Astrocyte (in vitro differentiated cells and primary cell): Measurements from ENCODE around the gene CEP128. TPM values are rescaled to one million over a fixed set of nuclear protein-coding genes. Genes with fewer than 3 reads are reported as not detected.

Experiments used
- DNase-seq: peaks from one replicate; pipeline ENCODE4 v3.0.0-alpha.2; 2010; ENCODE audit warnings: low read depth
- FAIRE-seq: peaks from 2 replicates; lab custom pipeline; 2011; peaks lifted over from hg19 to GRCh38; lab: Jason Lieb, UNC
- H2AFZ ChIP-seq: 2 replicates; pipeline ENCODE4 v1.6.0; 2012; ENCODE audit warnings: low read depth, low read length, inconsistent platforms
- H3K27ac ChIP-seq: 2 replicates; pipeline ENCODE4 v1.5.1; 2011; ENCODE audit warnings: low read depth, low read length, inconsistent platforms
- H3K27me3 ChIP-seq: 2 replicates; pipeline ENCODE4 v1.6.0; 2011; ENCODE audit warnings: low read length, inconsistent platforms; ENCODE audit not compliant: insufficient read depth
- H3K36me3 ChIP-seq: 2 replicates; pipeline ENCODE4 v1.5.1; 2011; ENCODE audit warnings: low read length, inconsistent platforms; ENCODE audit not compliant: insufficient read depth
- H3K4me1 ChIP-seq: 2 replicates; pipeline ENCODE4 v1.5.1; 2011; ENCODE audit warnings: low read length, inconsistent platforms; ENCODE audit not compliant: insufficient read depth
- H3K4me2 ChIP-seq: 2 replicates; pipeline ENCODE4 v1.6.0; 2012; ENCODE audit warnings: low read length, inconsistent platforms
- H3K4me3 ChIP-seq: 2 replicates; pipeline ENCODE4 v1.5.1; 2011; ENCODE audit warnings: low read depth, mild to moderate bottlenecking, low read length, inconsistent platforms; ENCODE audit not compliant: insufficient read depth
- H3K79me2 ChIP-seq: 2 replicates; pipeline ENCODE4 v1.6.0; 2012; ENCODE audit warnings: mild to moderate bottlenecking, low read length, inconsistent platforms; ENCODE audit not compliant: insufficient read depth
- H3K9ac ChIP-seq: 2 replicates; pipeline ENCODE4 v1.6.0; 2012; ENCODE audit warnings: mild to moderate bottlenecking, low read length, inconsistent platforms
- H3K9me3 ChIP-seq: 2 replicates; pipeline ENCODE4 v1.5.1; 2012; ENCODE audit warnings: low read depth, mild to moderate bottlenecking, low read length, inconsistent platforms; ENCODE audit not compliant: insufficient read depth
- H4K20me1 ChIP-seq: 2 replicates; pipeline ENCODE4 v1.6.0; 2012; ENCODE audit warnings: low read length, inconsistent platforms; ENCODE audit not compliant: insufficient read depth
- H3K27ac Mint-ChIP-seq: one replicate; pipeline ENCODE4 v1.8.0; 2021; ENCODE audit warnings: mild to moderate bottlenecking, mixed read lengths; ENCODE audit not compliant: unreplicated experiment
- H3K27me3 Mint-ChIP-seq: one replicate; pipeline ENCODE4 v1.8.0; 2021; ENCODE audit warnings: low read depth, mixed read lengths; ENCODE audit not compliant: unreplicated experiment
- H3K36me3 Mint-ChIP-seq: one replicate; pipeline ENCODE4 v1.8.0; 2021; ENCODE audit warnings: low read depth, mixed read lengths; ENCODE audit not compliant: unreplicated experiment
- H3K4me1 Mint-ChIP-seq: one replicate; pipeline ENCODE4 v1.8.0; 2021; ENCODE audit warnings: low read depth, mixed read lengths; ENCODE audit not compliant: unreplicated experiment
- H3K4me3 Mint-ChIP-seq: one replicate; pipeline ENCODE4 v1.8.0; 2021; ENCODE audit warnings: mild to moderate bottlenecking, moderate library complexity, mixed read lengths; ENCODE audit not compliant: unreplicated experiment
- H3K9me3 Mint-ChIP-seq: one replicate; pipeline ENCODE4 v1.8.0; 2021; ENCODE audit warnings: mild to moderate bottlenecking, mixed read lengths; ENCODE audit not compliant: unreplicated experiment
- CTCF ChIP-seq: IDR thresholded peaks from 2 replicates; pipeline ENCODE4 v1.5.1; 2011; ENCODE audit warnings: low read depth, mild to moderate bottlenecking, inconsistent platforms, low read length, moderate library complexity; ENCODE audit not compliant: insufficient read depth
- EZH2 ChIP-seq: IDR thresholded peaks from 2 replicates; pipeline ENCODE4 v1.6.1; 2012; ENCODE audit warnings: mild to moderate bottlenecking, low read length, inconsistent platforms; ENCODE audit not compliant: insufficient read depth
- total RNA-seq: library from RNA; stranded (reverse); gene quantifications from 2 replicates; pipeline ENCODE4 v1.2.1, GENCODE V29; 2021

Gene CEP128
- total RNA-seq, 1 donor from 2014 or later = 6.4 TPM

DNA sequence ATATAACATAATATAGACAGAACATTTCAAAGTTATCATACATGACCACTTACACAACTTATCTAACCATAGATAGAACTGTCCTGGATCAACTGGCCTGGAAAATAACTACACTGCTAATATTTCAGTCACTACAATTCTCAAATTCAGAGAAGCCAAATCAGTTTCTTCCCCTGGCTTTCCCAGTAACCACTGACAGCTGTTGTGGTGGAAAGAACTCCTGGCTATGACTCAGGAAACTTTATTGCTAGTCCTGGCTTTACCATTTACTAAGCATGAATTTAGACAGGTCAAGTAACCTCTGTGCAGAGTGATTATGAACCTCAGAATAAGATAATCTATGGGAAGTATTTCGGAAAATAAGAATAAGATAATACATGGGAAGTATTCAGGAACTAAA is 485.3 kb downstream of the CEP128 start:
- no peaks in the 10 kb centered on the region for H3K9me3 ChIP-seq
- H3K27me3 ChIP-seq = no peaks in the 10 kb centered on the region
- no peaks in the 10 kb centered on the region for H4K20me1 ChIP-seq
- Mint-ChIP-seq H3K4me3 (no peak overlapping the region), H3K27me3 (no peaks in the 10 kb centered on the region), H3K9me3 (peaks cover 3% of the 10 kb centered on the region), H3K27ac (no peak overlapping the region), H3K4me1 (peaks cover 6% of the 10 kb centered on the region), H3K36me3 (no peaks in the 10 kb centered on the region)
- no peaks in the 10 kb centered on the region for H3K79me2 ChIP-seq
- no peak overlapping the region for H2AFZ ChIP-seq
- no peaks in the 10 kb centered on the region for H3K4me1 ChIP-seq
- TF ChIP-seq EZH2 (no peak), CTCF (no peak)
- H3K4me3 ChIP-seq = no peak overlapping the region
- peak; percentile 61 for DNase-seq
- no peak overlapping the region for H3K27ac ChIP-seq
- no peaks in the 10 kb centered on the region for H3K36me3 ChIP-seq
- no peak overlapping the region for H3K4me2 ChIP-seq
- H3K9ac ChIP-seq = no peak overlapping the region
- no peak for FAIRE-seq

- H4K20me1 ChIP-seq = no peaks in the 10 kb centered on the region
- H3K79me2 ChIP-seq = no peaks in the 10 kb centered on the region
- H3K9me3 Mint-ChIP-seq = peaks cover 7% of the 10 kb centered on the region
- H2AFZ ChIP-seq = no peak overlapping the region
- H3K36me3 Mint-ChIP-seq = no peaks in the 10 kb centered on the region
- FAIRE-seq = no peak
- H3K9ac ChIP-seq = no peak overlapping the region
- no peak overlapping the region for H3K4me2 ChIP-seq
- no peaks in the 10 kb centered on the region for H3K36me3 ChIP-seq
- no peaks in the 10 kb centered on the region for H3K4me1 ChIP-seq
- H3K4me3 ChIP-seq = no peak overlapping the region
- no peaks in the 10 kb centered on the region for H3K27me3 ChIP-seq
- no peak overlapping the region for H3K27ac Mint-ChIP-seq
- no peak overlapping the region for H3K27ac ChIP-seq
- no peaks in the 10 kb centered on the region for H3K27me3 Mint-ChIP-seq
- H3K4me3 Mint-ChIP-seq = peak overlapping the region; percentile 1
- DNase-seq = no peak
- peaks cover 6% of the 10 kb centered on the region for H3K4me1 Mint-ChIP-seq
- TF ChIP-seq EZH2 (no peak), CTCF (no peak)
- no peaks in the 10 kb centered on the region for H3K9me3 ChIP-seq
Observed at GRCh38 chr14:80455031-80455430, 486.5 kb downstream of the CEP128 start.

DNA sequence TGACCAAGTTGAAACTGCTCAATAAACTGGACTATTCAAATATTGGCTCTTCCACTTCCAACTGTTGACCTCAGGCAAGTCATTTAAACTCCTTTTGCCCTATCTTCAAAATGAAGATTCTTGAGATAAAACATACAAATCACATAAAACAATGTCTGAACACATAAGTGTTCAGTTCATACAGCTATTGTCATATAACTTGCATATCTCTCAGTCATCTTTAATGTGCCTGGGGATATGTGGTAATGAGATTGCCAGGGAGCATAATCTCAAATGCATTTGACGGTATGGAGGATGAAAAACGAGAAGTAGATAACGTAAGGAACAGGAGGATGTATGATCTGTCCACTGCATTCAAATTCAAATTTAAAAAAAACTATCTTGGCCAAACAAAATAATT is 493.3 kb downstream of the CEP128 start:
- FAIRE-seq (no peak), DNase-seq (no peak)
- Histone ChIP-seq H3K4me1 (no peaks in the 10 kb centered on the region), H3K9ac (no peak overlapping the region), H3K27ac (no peak overlapping the region), H3K4me2 (no peak overlapping the region), H3K36me3 (no peaks in the 10 kb centered on the region), H3K9me3 (no peaks in the 10 kb centered on the region), H3K4me3 (no peak overlapping the region), H3K79me2 (no peaks in the 10 kb centered on the region), H3K27me3 (no peaks in the 10 kb centered on the region), H4K20me1 (no peaks in the 10 kb centered on the region), H2AFZ (no peak overlapping the region)
- H3K27ac Mint-ChIP-seq = no peak overlapping the region
- H3K4me1 Mint-ChIP-seq = peaks cover 9% of the 10 kb centered on the region
- no peak for TF ChIP-seq CTCF
- no peak for TF ChIP-seq EZH2
- peaks cover 8% of the 10 kb centered on the region for H3K9me3 Mint-ChIP-seq
- no peaks in the 10 kb centered on the region for H3K27me3 Mint-ChIP-seq
- no peak overlapping the region for H3K4me3 Mint-ChIP-seq
- H3K36me3 Mint-ChIP-seq = no peaks in the 10 kb centered on the region
